NCI-H345 (cell line): ENCODE measurements around the gene SALL3.
A peak's percentile ranks its signal among the peaks of the same experiment; 100 is the strongest.

Source experiments
- DNase-seq: peaks from one replicate; lab custom pipeline; 2025; lab: John Stamatoyannopoulos, UW

The SALL3 gene

GRCh38 chr18:78980777-78981380 lies 1.3 kb downstream of the SALL3 start:
- no peak for DNase-seq

- peak; percentile 38 for DNase-seq
Measured at GRCh38 chr18:78981394-78981831, 1.8 kb downstream of the SALL3 start.

GRCh38 chr18:78981989-78982620 lies 2.5 kb downstream of the SALL3 start:
- peak; percentile 48 for DNase-seq

GRCh38 chr18:78983512-78983911 lies 3.9 kb downstream of the SALL3 start:
- peak; percentile 31 for DNase-seq

- peak; percentile 82 for DNase-seq
Measured at GRCh38 chr18:78984941-78985784, 5.5 kb downstream of the SALL3 start.

GRCh38 chr18:78986018-78986481 lies 6.4 kb downstream of the SALL3 start:
- DNase-seq: peak; percentile 85

- DNase-seq: no peak
Measured at GRCh38 chr18:78991446-78991845, 11.8 kb downstream of the SALL3 start.

GRCh38 chr18:78992041-78993011 lies 12.7 kb downstream of the SALL3 start:
- DNase-seq: no peak

GRCh38 chr18:78993014-78993926 lies 13.7 kb downstream of the SALL3 start:
- DNase-seq: no peak

- no peak for DNase-seq
Measured at GRCh38 chr18:78994000-78994399, 14.4 kb downstream of the SALL3 start.

- DNase-seq: no peak
Measured at GRCh38 chr18:78994531-78994930, 14.9 kb downstream of the SALL3 start.

- DNase-seq: no peak
Measured at GRCh38 chr18:78994977-78995582, 15.5 kb downstream of the SALL3 start.

GRCh38 chr18:78995740-78996395 lies 16.2 kb downstream of the SALL3 start:
- DNase-seq: no peak

GRCh38 chr18:78996741-78997490 lies 17.3 kb downstream of the SALL3 start:
- no peak for DNase-seq

GRCh38 chr18:78998371-78999071 lies 18.9 kb downstream of the SALL3 start:
- DNase-seq: no peak

- DNase-seq: no peak
Measured at GRCh38 chr18:78999939-79000338, 20.3 kb downstream of the SALL3 start.

- DNase-seq: no peak
Measured at GRCh38 chr18:79000997-79001396, 21.4 kb downstream of the SALL3 start.

- no peak for DNase-seq
Measured at GRCh38 chr18:79005653-79006052, 26.0 kb downstream of the SALL3 start.
